H1 (cell line): Measurements from ENCODE around the gene PID1. TPM values are rescaled to one million over a fixed set of nuclear protein-coding genes. Genes with fewer than 3 reads are reported as not detected.
A peak's percentile ranks its signal among the peaks of the same experiment; 100 is the strongest.

Experiments used
- CTCF ChIA-PET: fragments of 300-600 bp; sonication (Branson Sonifier 250); formaldehyde crosslinking; loops from one replicate; lab custom pipeline; 2021; ENCODE audit not compliant: partially characterized antibody; lab: Charles Lee
- POLR2A ChIA-PET: fragments of 300-600 bp; sonication (Branson Sonifier 250); formaldehyde crosslinking; loops from one replicate; lab custom pipeline; 2021; ENCODE audit warnings: inconsistent platforms; ENCODE audit not compliant: partially characterized antibody; lab: Charles Lee
- DNase-seq, 2 experiments: peaks; one replicate each; pipeline versions ENCODE4 v3.0.0 to v3.0.0-alpha.2; 2010 to 2022; ENCODE audit warnings: low spot score in 2 of 2, low read depth in 1 of 2, mixed read lengths in 1 of 2
- FAIRE-seq: peaks from 2 replicates; lab custom pipeline; 2011; peaks lifted over from hg19 to GRCh38; lab: Jason Lieb, UNC
- H2AFZ ChIP-seq: 2 replicates; pipeline ENCODE4 v1.8.1; 2012; ENCODE audit warnings: low read length, inconsistent platforms
- H2AK5ac ChIP-seq: 2 replicates; pipeline ENCODE4 v1.6.1; 2013; ENCODE audit warnings: low read depth, low read length
- H2BK120ac ChIP-seq: replicated peaks from 2 replicates; pipeline ENCODE3; 2013; ENCODE audit warnings: low read depth, low read length, inconsistent platforms
- H2BK12ac ChIP-seq: 2 replicates; pipeline ENCODE4 v1.6.1; 2013; ENCODE audit warnings: low read depth, low read length
- H2BK15ac ChIP-seq: 2 replicates; pipeline ENCODE4 v1.6.1; 2013; ENCODE audit warnings: low read length
- H2BK20ac ChIP-seq: 2 replicates; pipeline ENCODE4 v1.6.1; 2013; ENCODE audit warnings: low read length
- H2BK5ac ChIP-seq: 2 replicates; pipeline ENCODE4 v1.6.1; 2013; ENCODE audit warnings: low read depth, low read length
- H3K14ac ChIP-seq: 2 replicates; pipeline ENCODE4 v1.6.1; 2013; ENCODE audit warnings: inconsistent platforms; ENCODE audit not compliant: insufficient read length
- H3K18ac ChIP-seq: 2 replicates; pipeline ENCODE4 v1.6.1; 2013; ENCODE audit warnings: low read length; ENCODE audit errors: extremely low read depth
- H3K23ac ChIP-seq: 2 replicates; pipeline ENCODE4 v1.6.1; 2013; ENCODE audit warnings: inconsistent platforms; ENCODE audit not compliant: insufficient read length
- H3K23me2 ChIP-seq: 2 replicates; pipeline ENCODE4 v1.6.1; 2013; ENCODE audit warnings: low read depth, low read length
- H3K27ac ChIP-seq: 2 replicates; pipeline ENCODE4 v1.6.1; 2011; ENCODE audit warnings: low read depth, low read length, inconsistent platforms
- H3K27me3 ChIP-seq, 4 experiments: replicated peaks in 1 of 4; 1 replicate in 1 of 4; 2 replicates in 3 of 4; pipeline versions ENCODE4 v1.6.1 to v1.8.1; 2011 to 2013; ENCODE audit warnings: low read length in 3 of 4, mild to moderate bottlenecking in 3 of 4, inconsistent platforms in 2 of 4, mixed read lengths in 2 of 4, moderate library complexity in 1 of 4; ENCODE audit not compliant: control insufficient read depth in 3 of 4, insufficient read depth in 3 of 4; ENCODE audit errors: extremely low read depth in 1 of 4
- H3K36me3 ChIP-seq, 4 experiments: 2 replicates each; pipeline versions ENCODE4 v1.6.1 to v1.8.1; 2011 to 2013; ENCODE audit warnings: mild to moderate bottlenecking in 4 of 4, low read length in 3 of 4, moderate library complexity in 2 of 4, control low read depth in 1 of 4, inconsistent platforms in 1 of 4; ENCODE audit not compliant: insufficient read depth in 4 of 4, control insufficient read depth in 2 of 4
- H3K4ac ChIP-seq: replicated peaks from 2 replicates; pipeline ENCODE3; 2013; ENCODE audit warnings: low read length, low read depth, mixed read lengths, inconsistent platforms; ENCODE audit not compliant: insufficient read length
- H3K4me1 ChIP-seq, 4 experiments: replicated peaks in 1 of 4; 1 replicate in 1 of 4; 2 replicates in 3 of 4; pipeline versions ENCODE4 v1.6.1 to v1.8.1; 2011 to 2013; ENCODE audit warnings: low read length in 3 of 4, inconsistent platforms in 2 of 4, mixed read lengths in 1 of 4; ENCODE audit not compliant: insufficient read depth in 4 of 4, control insufficient read depth in 3 of 4
- H3K4me2 ChIP-seq, 2 experiments: 2 replicates each; pipeline versions ENCODE4 v1.6.1 to v1.8.1; 2011 to 2013; ENCODE audit warnings: low read depth in 2 of 2, low read length in 2 of 2, control low read depth in 1 of 2, inconsistent platforms in 1 of 2, mild to moderate bottlenecking in 1 of 2; ENCODE audit not compliant: insufficient read depth in 1 of 2
- H3K4me3 ChIP-seq, 4 experiments: fragments of 200-600, 300-600 bp in 1 of 4; sonication (generic), shearing (Covaris generic), sonication (Bioruptor Twin) in 1 of 4; 2 replicates each; pipeline versions ENCODE4 v1.5.1 to v1.8.1; 2011 to 2016; ENCODE audit warnings: low read length in 4 of 4, low read depth in 3 of 4, control low read depth in 2 of 4, inconsistent platforms in 2 of 4, mild to moderate bottlenecking in 2 of 4, mixed read lengths in 1 of 4, moderate library complexity in 1 of 4; ENCODE audit not compliant: insufficient read depth in 2 of 4; ENCODE audit errors: extremely low read depth in 1 of 4
- H3K56ac ChIP-seq: replicated peaks from 2 replicates; pipeline ENCODE3; 2013; ENCODE audit warnings: low read depth, mild to moderate bottlenecking, mixed read lengths, low read length, inconsistent platforms; ENCODE audit not compliant: insufficient read length
- H3K79me1 ChIP-seq: 2 replicates; pipeline ENCODE4 v1.6.1; 2013; ENCODE audit warnings: low read depth, low read length, control low read depth
- H3K79me2 ChIP-seq, 2 experiments: 2 replicates each; pipeline versions ENCODE4 v1.6.1 to v1.8.1; 2012 to 2013; ENCODE audit warnings: low read length in 2 of 2, mild to moderate bottlenecking in 2 of 2, inconsistent platforms in 1 of 2; ENCODE audit not compliant: insufficient read depth in 2 of 2, control insufficient read depth in 1 of 2
- H3K9ac ChIP-seq, 4 experiments: replicated peaks in 1 of 4; 1 replicate in 1 of 4; 2 replicates in 3 of 4; pipeline versions ENCODE4 v1.6.1 to v1.8.1; 2011 to 2013; ENCODE audit warnings: low read depth in 3 of 4, low read length in 3 of 4, control low read depth in 2 of 4, mild to moderate bottlenecking in 2 of 4, moderate library complexity in 2 of 4, inconsistent platforms in 1 of 4; ENCODE audit errors: extremely low read depth in 1 of 4
- H3K9me3 ChIP-seq, 2 experiments: 2 replicates each; pipeline versions ENCODE4 v1.6.1 to v1.8.1; 2012 to 2013; ENCODE audit warnings: mild to moderate bottlenecking in 2 of 2, moderate library complexity in 2 of 2, control low read depth in 1 of 2, inconsistent platforms in 1 of 2, low read depth in 1 of 2, low read length in 1 of 2, mixed read lengths in 1 of 2; ENCODE audit not compliant: insufficient read depth in 2 of 2
- H4K20me1 ChIP-seq, 2 experiments: replicated peaks in 1 of 2; 2 replicates each; pipeline versions ENCODE3 to v1.8.1; 2011 to 2013; ENCODE audit warnings: inconsistent platforms in 2 of 2, low read length in 2 of 2, mild to moderate bottlenecking in 1 of 2; ENCODE audit not compliant: insufficient read depth in 2 of 2, control insufficient read depth in 1 of 2
- H4K5ac ChIP-seq: 2 replicates; pipeline ENCODE4 v1.6.1; 2013; ENCODE audit warnings: low read length, low read depth, mixed read lengths, inconsistent platforms; ENCODE audit not compliant: insufficient read length
- H4K8ac ChIP-seq: 2 replicates; pipeline ENCODE4 v1.8.0; 2013; ENCODE audit warnings: mild to moderate bottlenecking, moderate library complexity, low read length, inconsistent platforms; ENCODE audit not compliant: insufficient read depth; ENCODE audit errors: extremely low read depth
- H4K91ac ChIP-seq: replicated peaks from 2 replicates; pipeline ENCODE3; 2013; ENCODE audit warnings: low read length, mixed read lengths, inconsistent platforms; ENCODE audit not compliant: insufficient read length
- BACH1 ChIP-seq: IDR thresholded peaks from 2 replicates; pipeline ENCODE4 v1.6.1; 2012; ENCODE audit warnings: low read length, improper control_type of control experiment
- BRCA1 ChIP-seq: IDR thresholded peaks from 2 replicates; pipeline ENCODE4 v1.6.1; 2012; ENCODE audit warnings: low read depth, low read length, improper control_type of control experiment
- CBX5 ChIP-seq: fragments of 300-800, 300-1000 bp; sonication (generic); IDR thresholded peaks from 2 replicates; pipeline ENCODE4 v1.7.1; 2016; ENCODE audit warnings: antibody characterized with exemption, low read length, low read depth
- CHD1 ChIP-seq: IDR thresholded peaks from 2 replicates; pipeline ENCODE4 v1.6.1; 2012; ENCODE audit warnings: low read depth, low read length, improper control_type of control experiment
- CREB1 ChIP-seq: IDR thresholded peaks from 2 replicates; pipeline ENCODE4 v1.6.1; 2012; ENCODE audit warnings: inconsistent platforms
- EGR1 ChIP-seq: IDR thresholded peaks from 2 replicates; pipeline ENCODE4 v1.6.1; 2011; ENCODE audit warnings: low read depth, low read length, borderline replicate concordance
- HDAC2 ChIP-seq, 2 experiments: fragments of 300-600 bp in 1 of 2; sonication (generic) in 1 of 2; IDR thresholded peaks; 2 replicates each; pipeline ENCODE4 v1.6.1; 2011 to 2012; ENCODE audit warnings: low read depth in 2 of 2, low read length in 2 of 2, mild to moderate bottlenecking in 2 of 2, moderate library complexity in 2 of 2, borderline replicate concordance in 1 of 2, inconsistent platforms in 1 of 2
- JUND ChIP-seq: IDR thresholded peaks from 2 replicates; pipeline ENCODE4 v1.6.1; 2011; ENCODE audit warnings: mild to moderate bottlenecking, improper control_type of control experiment, low read length
- RFX5 ChIP-seq: IDR thresholded peaks from 2 replicates; pipeline ENCODE4 v1.6.1; 2011; ENCODE audit warnings: low read depth, low read length, improper control_type of control experiment, borderline replicate concordance
- RNF2 ChIP-seq: fragments of 200-900, 300-1000 bp; sonication (generic); IDR thresholded peaks from 2 replicates; pipeline ENCODE4 v1.7.1; 2016; ENCODE audit warnings: borderline replicate concordance, low read depth, mild to moderate bottlenecking, antibody characterized with exemption, low read length; ENCODE audit not compliant: poor library complexity, severe bottlenecking; ENCODE audit errors: missing control alignments
- SP2 ChIP-seq: IDR thresholded peaks from 2 replicates; pipeline ENCODE4 v1.6.1; 2012; ENCODE audit warnings: mild to moderate bottlenecking, low read length, inconsistent platforms
- TAF7 ChIP-seq: optimal IDR thresholded peaks from 2 replicates; pipeline ENCODE3; 2011; ENCODE audit warnings: low read depth, mild to moderate bottlenecking, inconsistent platforms, low read length, moderate library complexity, borderline replicate concordance
- TBP ChIP-seq: IDR thresholded peaks from 2 replicates; pipeline ENCODE4 v1.6.1; 2011; ENCODE audit warnings: low read depth, low read length, improper control_type of control experiment
- ZNF274 ChIP-seq: IDR thresholded peaks from 2 replicates; pipeline ENCODE4 v1.7.0; 2012; ENCODE audit warnings: low read length, borderline replicate concordance; ENCODE audit errors: extremely low read depth
- WGBS, 2 experiments: shearing (Covaris generic) in 1 of 2; methylation state at CpG; one replicate each; pipeline versions ENCODE4 v1.1.6 to v1.1.7; 2013 to 2015; ENCODE audit warnings: low lambda C conversion rate in 2 of 2, mixed read lengths in 2 of 2, inconsistent platforms in 1 of 2, low coverage in 1 of 2, missing lambda C conversion rate in 1 of 2; ENCODE audit not compliant: insufficient replicate concordance in 2 of 2, insufficient coverage in 1 of 2, insufficient read length in 1 of 2; ENCODE audit errors: extremely low coverage in 1 of 2, missing lambda C conversion rate in 1 of 2; 5-methylcytosine and 5-hydroxymethylcytosine counted together
- polyA plus RNA-seq, 7 experiments: library from polyadenylated mRNA; depleted of rRNA in 3 of 7; stranded (reverse) in 5 of 7; unstranded in 2 of 7; fragments of >200 nt in 5 of 7; fragments of 200-250 nt in 2 of 7; gene quantifications; 1 replicate in 5 of 7; 2 replicates in 1 of 7; 4 replicates in 1 of 7; pipeline versions ENCODE4 v1.2.1 to v1.2.3, GENCODE V29; 2011 to 2013; ENCODE audit warnings: missing spikeins in 2 of 7, mixed read lengths in 2 of 7
- total RNA-seq: library from RNA; stranded (reverse); fragmentation: NEBNext Ultra II Directional; extraction: Animal tissue kit (Norgen Biotek cat#: 25700); gene quantifications from 2 replicates; pipeline ENCODE4 v1.2.1, GENCODE V29; 2021

Gene PID1
- total and polyA plus RNA-seq, 2 of the 8 experiments (the other 6 are each of a cell fraction or from before 2014, with no cell fraction given), result 1.5 to 3.3 TPM

GRCh38 chr2:229269941-229270340, 1.1 kb downstream of the PID1 start:
- Histone ChIP-seq H3K4ac (no peak overlapping the region), H4K91ac (no peak overlapping the region), H3K4me2 (peak overlapping the region in 1 of 2 experiments; percentile 87; a peak in 2 of 4 replicates), H3K23me2 (no peaks in the 10 kb centered on the region; the same call in 1 of the 2 replicates), H3K4me3 (peak overlapping the region in 1 of 4 experiments; percentile 77; a peak in 1 of 8 replicates), H2AK5ac (no peak overlapping the region), H3K79me2 (no peaks in the 10 kb centered on the region), H3K79me1 (no peaks in the 10 kb centered on the region), H2BK15ac (no peak overlapping the region), H3K14ac (no peak overlapping the region), H4K5ac (no peak overlapping the region), H2BK12ac (no peak overlapping the region), H3K36me3 (no peaks in the 10 kb centered on the region), H3K4me1 (peaks cover 0 to 7% (median 5%) of the 10 kb centered on the region in 4 experiments; a peak in 5 of 7 replicates), H2BK5ac (no peak overlapping the region), H3K27ac (no peak overlapping the region), H2AFZ (no peak overlapping the region), H3K9ac (no peak overlapping the region), H3K23ac (no peak overlapping the region), H3K27me3 (peaks cover 0 to 20% (median 17%) of the 10 kb centered on the region in 4 experiments; a peak in 6 of 7 replicates), H2BK20ac (no peak overlapping the region), H3K18ac (no peak overlapping the region), H4K8ac (no peak overlapping the region), H3K9me3 (no peaks in the 10 kb centered on the region), H4K20me1 (no peaks in the 10 kb centered on the region), H3K56ac (no peak overlapping the region), H2BK120ac (no peak overlapping the region)
- ChIA-PET POLR2A (no interaction called here), CTCF (interaction anchor here (0.5 to 4.0 kb wide), 8 partner anchors 106 to 679 kb away, joined by 3 to 14 read pairs (median 4); no protein-coding TSS in a partner anchor)
- FAIRE-seq, result no peak
- no peak for DNase-seq
- 80% methylated on average over 6 of the region's 6 CpGs; no CpG with 5 or more reads in 1 of the 2 experiments for WGBS, 2 experiments
- TF ChIP-seq JUND (no peak), EGR1 (no peak), TAF7 (no peak), CBX5 (no peak), BRCA1 (no peak), RFX5 (no peak), ZNF274 (no peak), BACH1 (no peak), HDAC2 (IDR thresholded peaks at IDR 0.05; ENCODE audit: borderline replicate concordance in 1 of 2, low read depth in 2 of 2, low read length in 2 of 2) (no peak), CREB1 (no peak), RNF2 (no peak), CHD1 (no peak), TBP (no peak), SP2 (no peak)
